Heart right ventricle (tissue), 16 donors: ENCODE data around the gene EME2. TPM values are rescaled to one million over a fixed set of nuclear protein-coding genes. Genes with fewer than 3 reads are reported as not detected.

Experiments
- ATAC-seq, 8 donors: fragments of 200-7000 bp; cut with Tn5 transposase; one replicate each; pipeline ENCODE4 v1.9.1; 2020; ENCODE audit warnings: mild to moderate bottlenecking in 8 of 8, moderate library complexity in 8 of 8, moderate number of reproducible peaks in 1 of 8
- DNase-seq, 2 donors: peaks; one replicate each; pipeline ENCODE4 v3.0.0-alpha.2; 2020
- H3K27ac ChIP-seq, 10 donors: fragments of 200-600 bp; sonication (generic) in 2 of 10; one replicate each; pipeline versions ENCODE4 v1.5.0 to v1.8.0; 2020 to 2022; ENCODE audit warnings: mild to moderate bottlenecking in 3 of 10
- H3K27me3 ChIP-seq, 7 donors: fragments of 200-600 bp; one replicate each; pipeline ENCODE4 v1.8.0; 2021 to 2022; ENCODE audit warnings: mild to moderate bottlenecking in 2 of 7
- H3K36me3 ChIP-seq, 9 donors: fragments of 200-600 bp; sonication (generic) in 1 of 9; one replicate each; pipeline versions ENCODE4 v1.5.0 to v1.8.0; 2020 to 2022; ENCODE audit warnings: mild to moderate bottlenecking in 2 of 9
- H3K4me1 ChIP-seq, 9 donors: fragments of 200-600 bp; sonication (generic) in 1 of 9; one replicate each; pipeline versions ENCODE4 v1.5.0 to v1.8.0; 2020 to 2022; ENCODE audit warnings: mild to moderate bottlenecking in 4 of 9
- H3K4me3 ChIP-seq, 10 donors: fragments of 200-600 bp; sonication (generic) in 2 of 10; one replicate each; pipeline versions ENCODE4 v1.5.0 to v1.8.0; 2020 to 2022; ENCODE audit warnings: mild to moderate bottlenecking in 7 of 10, moderate library complexity in 2 of 10
- H3K9me3 ChIP-seq, 11 donors: fragments of 200-600 bp in 10 of 11; sonication (generic) in 2 of 11; one replicate each; pipeline versions ENCODE4 v1.5.0 to v1.8.0; 2013 to 2022; ENCODE audit warnings: mild to moderate bottlenecking in 2 of 11, control low read depth in 1 of 11, moderate library complexity in 1 of 11
- CTCF ChIP-seq, 9 donors: fragments of 200-600 bp; sonication (generic) in 2 of 9; IDR thresholded peaks; one replicate each; pipeline versions ENCODE4 v1.5.0 to v1.8.0; 2021 to 2022; ENCODE audit warnings: antibody characterized with exemption in 9 of 9, mild to moderate bottlenecking in 5 of 9, moderate library complexity in 1 of 9
- WGBS, 2 donors: extraction: QIAGEN DNeasy Blood & Tissue Kit; methylation state at CpG; one replicate each; pipeline ENCODE4 v1.1.7; 2013; ENCODE audit warnings: inconsistent platforms in 1 of 2; 5-methylcytosine and 5-hydroxymethylcytosine counted together
- intact Hi-C, 10 donors: fragments of 100-400 bp; cut with DNase I; formaldehyde crosslinking; loops; one replicate each; pipeline versions ENCODE4 v1.11.1 to v1.14.2; 2022
- polyA plus RNA-seq, 2 donors: library from polyadenylated mRNA; stranded (reverse); fragments of 200-250 nt; gene quantifications; one replicate each; pipeline ENCODE4 v1.2.3, GENCODE V29; 2013
- total RNA-seq, 10 donors: library from RNA; stranded (reverse); fragmentation: NEBNext Ultra II Directional in 3 of 10; extraction: Animal tissue kit (Norgen Biotek cat#: 25700) in 3 of 10; gene quantifications; one replicate each; pipeline versions ENCODE4 v1.2.1 to v1.2.4, GENCODE V29; 2021 to 2023
- donor health status: Arrhythmogenic right ventricular cardiomyopathy.
- donor health status: ischemic (EF 13 %, LVEDD 7.1; RV severe dilation, severe dysfunction).
- donor health status: healthy with polysubstance abuse.
- donor health status: DM: no; HTN: yes; CAD: no.
- donor health status: DM: no; HTN: no; CAD: no.
- donor health status: ischemic (EF 25% LVEDD 6.9; RV normal size, moderate dysfunction).
- donor health status: ischemic (EF 25% LVEDD 5.7; RV mildly dilated, moderate dysfunction).
- donor health status: healthy.
- donor health status: DM: yes; HTN: yes; CAD: no.
- donor health status: Ischemic cardiomyopathy.
- donor health status: ischemic (EF 35%, LVEDD 5.7; RV mildly dilated, moderate dysfunction).
- donor health status: nonischemic (EF 11% LVEDD 7.7; RV severe dilation, severe dysfunction).
- donor health status: DM: yes; HTN: yes; CAD: no.
- donor health status: PGD.
- donor health status: ischemic (EF 29% LVEDD 5.4; RV normal size, mild dysfunction).
- donor health status: nonischemic (EF 23%, LVEDD 6.1; RV moderate dilation, normal function).

EME2 gene
- total and polyA plus RNA-seq, 12 donors: 3.0 to 17.9 (median 7.3) TPM

- TF ChIP-seq CTCF (IDR thresholded peaks at IDR 0.05): peak; percentile 35 to 86 (median 73)
- Histone ChIP-seq H3K36me3 (peaks cover 0 to 52% (median 19%) of the 10 kb centered on the region in 9 donors), H3K4me3 (peak within 1 kb of the TSS; percentile 88 to 100 (median 98)), H3K27me3 (no peaks in the 10 kb centered on the region), H3K9me3 (no peaks in the 10 kb centered on the region), H3K27ac (peak within 1 kb of the TSS; percentile 89 to 99 (median 97)), H3K4me1 (peaks cover 27 to 46% (median 39%) of the 10 kb centered on the region in 9 donors)
- DNase-seq: peak; percentile 79 to 86
- 0% methylated on average over 99 to 108 of the region's 108 CpGs for WGBS, 2 donors
- ATAC-seq: peak; percentile 51 to 78 (median 66)
- intact Hi-C loops: loop anchor here in 1 of 10 donors (5.0 kb wide), 1 partner anchor 66 kb away; the partner anchor contains the start of gene MAPK8IP3
Observed at GRCh38 chr16:1772908-1773702, 495 bp downstream of the EME2 start, which contains the start of gene MRPS34. Gene MRPS34 (minus strand): TSS chr16:1773134. CDS start chr16:1773119, 15 bp downstream.

- no peaks in the 10 kb centered on the region for H3K27me3 ChIP-seq
- peak overlapping the region; percentile 89 to 99 (median 97) for H3K27ac ChIP-seq
- 14 to 15% methylated on average over 40 to 45 of the region's 45 CpGs for WGBS, 2 donors
- TF ChIP-seq CTCF (IDR thresholded peaks at IDR 0.05): peak in 1 of 9 donors; percentile 9
- intact Hi-C loops: loop anchor here in 1 of 10 donors (5.0 kb wide), 1 partner anchor 67 kb away; the partner anchor contains the start of gene MAPK8IP3
- peak overlapping the region; percentile 88 to 100 (median 98) for H3K4me3 ChIP-seq
- peaks cover 27 to 46% (median 39%) of the 10 kb centered on the region in 9 donors for H3K4me1 ChIP-seq
- peaks cover 0 to 52% (median 17%) of the 10 kb centered on the region in 9 donors for H3K36me3 ChIP-seq
- DNase-seq (no peak), ATAC-seq (peak in 2 of 8 donors; percentile 0 to 1)
- no peaks in the 10 kb centered on the region for H3K9me3 ChIP-seq
Observed at GRCh38 chr16:1773703-1774447, 1.3 kb downstream of the EME2 start.

GRCh38 chr16:1774448-1774780, 1.8 kb downstream of the EME2 start:
- Histone ChIP-seq H3K9me3 (no peaks in the 10 kb centered on the region), H3K36me3 (peaks cover 0 to 52% (median 15%) of the 10 kb centered on the region in 9 donors), H3K4me1 (peaks cover 27 to 47% (median 39%) of the 10 kb centered on the region in 9 donors), H3K27ac (peak overlapping the region in 4 of 10 donors; percentile 94 to 99 (median 98)), H3K4me3 (peak overlapping the region in 8 of 10 donors; percentile 88 to 100 (median 97)), H3K27me3 (no peaks in the 10 kb centered on the region)
- peak in 1 of 2 donors; percentile 9 for DNase-seq
- intact Hi-C loops: loop anchor here in 1 of 10 donors (5.0 kb wide), 1 partner anchor 67 kb away; the partner anchor contains the start of gene MAPK8IP3
- no peak for ATAC-seq
- 87 to 89% methylated on average over 7 of the region's 7 CpGs for WGBS, 2 donors
- no peak for TF ChIP-seq CTCF (IDR thresholded peaks at IDR 0.05)
